Stimulated activated CD8-positive, alpha-beta memory T cell treated with anti-CD3 and anti-CD28 coated beads, Interleukin-12 subunit alpha, Interleukin-12 subunit beta, amount 100 ng/mL, for 4 hours (primary cell): Measurements from ENCODE around the gene RNU6-1.

Source experiments
- DNase-seq: peaks from one replicate; pipeline ENCODE4 v3.0.0-alpha.2; 2020; ENCODE audit warnings: low read depth

Gene RNU6-1

GRCh38 chr15:67801142-67801541, 38.7 kb downstream of the RNU6-1 start:
- DNase-seq: no peak

DNA sequence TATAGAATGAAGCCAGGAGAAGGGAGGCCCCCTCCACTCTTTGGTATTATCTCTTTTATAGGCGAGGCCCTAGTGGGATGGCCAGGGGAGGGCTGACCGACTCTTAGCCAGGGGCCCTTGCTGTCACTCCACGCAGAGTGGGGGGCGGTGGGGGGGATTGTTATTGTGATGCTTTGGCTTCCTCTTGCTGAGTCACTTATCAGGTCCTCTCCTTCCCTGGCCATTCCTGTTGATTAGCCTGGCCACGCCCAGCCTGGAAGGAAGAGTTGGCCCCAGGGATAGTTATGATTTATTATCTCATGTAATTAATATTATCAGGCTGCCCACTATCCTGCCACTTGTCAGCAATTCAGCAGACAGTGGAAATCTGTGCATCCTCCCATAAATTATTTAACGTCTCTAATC, 40.0 kb downstream of the RNU6-1 start:
- DNase-seq: no peak

GRCh38 chr15:67796196-67797127, 43.4 kb downstream of the RNU6-1 start:
- no peak for DNase-seq

DNA sequence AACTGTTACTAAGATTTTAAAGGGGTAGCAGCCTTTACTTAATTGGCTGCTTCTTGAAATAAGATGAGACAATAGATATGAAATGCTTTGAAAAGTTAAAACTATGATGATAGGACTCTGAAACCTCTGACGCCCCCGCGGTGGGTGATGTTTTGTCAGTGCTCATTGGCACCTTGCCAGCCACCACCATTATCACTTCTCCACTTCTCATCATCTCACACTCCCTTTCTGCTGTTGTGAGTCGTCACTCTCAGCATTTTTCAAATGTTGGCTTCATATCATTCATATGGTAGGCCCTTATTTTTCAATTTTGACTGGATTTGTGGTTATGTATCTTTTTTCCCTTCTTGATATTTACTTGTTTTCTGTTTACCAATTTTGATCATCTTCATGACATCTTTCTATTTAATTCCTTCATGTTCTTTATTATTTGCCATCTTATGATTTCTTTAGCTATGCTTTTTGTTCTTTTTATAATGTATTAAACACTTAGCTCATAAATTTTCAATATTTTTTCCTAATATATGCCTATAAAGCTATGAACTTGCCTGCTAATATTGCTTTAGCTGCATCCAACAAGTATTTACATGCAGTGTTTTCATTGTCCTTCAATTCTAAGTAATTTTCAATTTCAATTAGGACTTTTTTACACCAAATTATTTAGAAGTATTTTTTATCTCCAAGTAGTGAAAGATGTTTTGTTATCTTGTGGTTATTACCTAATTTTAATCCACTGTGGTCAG, 44.8 kb downstream of the RNU6-1 start:
- DNase-seq: no peak

DNA sequence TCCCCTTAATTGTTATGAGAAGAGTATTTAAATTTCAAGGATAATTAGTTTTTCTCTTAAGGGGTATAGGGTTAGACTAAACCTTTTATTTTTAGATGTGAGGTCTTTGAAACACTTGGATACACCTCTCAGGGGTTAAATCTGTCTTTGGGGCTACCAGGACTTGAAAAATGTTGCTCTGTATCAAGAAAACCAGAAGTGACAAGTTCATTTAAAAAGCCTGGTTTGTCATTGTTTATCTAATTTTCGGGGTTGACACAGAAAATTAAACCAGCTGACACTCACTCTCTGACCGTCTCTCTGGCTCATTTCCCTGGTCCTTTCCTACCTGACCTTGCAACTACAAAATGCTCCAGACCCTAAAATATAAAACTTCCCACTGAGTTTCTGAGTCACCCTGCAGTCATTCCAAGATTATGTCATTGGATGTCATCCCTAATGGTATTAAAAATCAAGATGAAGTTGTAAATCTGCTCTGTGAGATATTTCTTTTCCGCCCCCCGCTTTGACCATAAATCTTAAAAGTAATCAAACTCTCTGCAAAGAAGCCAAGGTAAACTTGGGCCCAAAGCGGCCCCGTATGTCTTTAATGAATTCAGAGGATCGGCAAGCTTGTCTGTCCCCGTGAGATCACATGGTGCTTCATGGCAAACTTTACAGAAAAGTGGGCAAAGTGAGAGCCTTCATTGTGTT, 47.4 kb downstream of the RNU6-1 start:
- no peak for DNase-seq

DNA sequence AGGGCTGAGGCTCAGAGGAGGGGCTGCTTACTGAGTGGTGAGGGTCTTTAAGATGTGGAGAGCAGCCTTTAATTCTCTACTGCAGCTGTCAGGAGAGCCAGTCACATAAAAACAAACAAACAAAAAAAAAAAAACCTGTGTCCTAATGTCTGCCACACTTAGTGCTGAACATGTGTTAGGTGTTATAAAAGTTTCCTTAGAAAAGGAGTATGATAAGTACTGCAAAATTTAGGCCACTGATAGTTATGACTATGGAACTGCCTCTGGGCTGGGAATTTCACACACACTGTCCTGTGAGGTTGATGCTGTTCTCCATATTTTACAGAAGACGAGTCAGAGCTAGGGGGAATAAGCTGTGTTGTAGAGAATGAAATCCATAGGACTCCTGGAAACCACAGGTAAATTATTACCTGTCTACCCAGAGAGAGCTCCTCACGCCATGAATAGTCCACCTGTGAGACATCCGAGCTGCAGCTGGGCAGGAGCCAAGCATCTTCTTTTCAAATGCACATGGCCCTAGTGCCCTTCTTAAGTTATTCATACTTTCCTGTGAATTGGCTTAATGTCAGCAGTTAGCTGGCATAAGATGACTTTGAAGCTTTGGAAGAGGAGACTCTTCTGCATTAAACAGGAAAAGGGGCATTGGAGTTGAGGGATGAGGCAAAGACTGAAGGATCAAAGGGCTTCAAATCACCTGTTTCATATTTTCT, 49.1 kb downstream of the RNU6-1 start:
- DNase-seq: no peak
